Colon (tissue), 2 donors: ENCODE data around the gene CADM2.
"Not testable (repeated sequence)": the region's sequence is repeated elsewhere in the genome, so short reads cannot be mapped to it uniquely, and the experiment has no call there.

Source experiments
- FAIRE-seq: peaks from 2 replicates; lab custom pipeline; 2012; peaks lifted over from hg19 to GRCh38; lab: Jason Lieb, UNC
- donor health status: control.
- donor health status: control.

Gene CADM2

GRCh38 chr3:85481411-85482212 is 522.8 kb downstream of the CADM2 start:
- FAIRE-seq = no peak

GRCh38 chr3:85482213-85482490 is 523.4 kb downstream of the CADM2 start:
- FAIRE-seq = no peak

- FAIRE-seq = no peak
These were observed 525.2 kb downstream of the CADM2 start for GRCh38 chr3:85483986-85484385.

- FAIRE-seq = no peak
These were observed 528.6 kb downstream of the CADM2 start for GRCh38 chr3:85487375-85487774.

GRCh38 chr3:85495602-85496001 is 536.8 kb downstream of the CADM2 start:
- FAIRE-seq = no peak

DNA sequence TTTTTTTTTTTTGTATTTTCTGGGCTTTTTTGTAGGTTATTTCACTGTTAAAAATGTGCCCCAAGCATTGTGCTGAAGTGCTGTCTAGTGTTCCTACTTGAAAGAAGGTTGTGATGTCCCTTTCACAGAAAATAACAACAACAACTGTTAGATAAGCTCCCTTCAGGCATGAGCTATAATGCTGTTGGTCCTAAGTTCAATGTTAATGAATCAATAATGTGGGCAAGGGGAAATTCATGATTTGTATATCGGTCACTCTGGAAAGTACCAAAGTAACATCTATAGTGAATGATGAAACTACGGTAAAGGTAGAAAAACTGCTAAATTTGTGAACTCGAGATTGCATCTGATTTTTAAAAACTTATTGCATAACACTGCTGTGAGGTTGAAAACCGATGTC is 539.4 kb downstream of the CADM2 start:
- FAIRE-seq = no peak

DNA sequence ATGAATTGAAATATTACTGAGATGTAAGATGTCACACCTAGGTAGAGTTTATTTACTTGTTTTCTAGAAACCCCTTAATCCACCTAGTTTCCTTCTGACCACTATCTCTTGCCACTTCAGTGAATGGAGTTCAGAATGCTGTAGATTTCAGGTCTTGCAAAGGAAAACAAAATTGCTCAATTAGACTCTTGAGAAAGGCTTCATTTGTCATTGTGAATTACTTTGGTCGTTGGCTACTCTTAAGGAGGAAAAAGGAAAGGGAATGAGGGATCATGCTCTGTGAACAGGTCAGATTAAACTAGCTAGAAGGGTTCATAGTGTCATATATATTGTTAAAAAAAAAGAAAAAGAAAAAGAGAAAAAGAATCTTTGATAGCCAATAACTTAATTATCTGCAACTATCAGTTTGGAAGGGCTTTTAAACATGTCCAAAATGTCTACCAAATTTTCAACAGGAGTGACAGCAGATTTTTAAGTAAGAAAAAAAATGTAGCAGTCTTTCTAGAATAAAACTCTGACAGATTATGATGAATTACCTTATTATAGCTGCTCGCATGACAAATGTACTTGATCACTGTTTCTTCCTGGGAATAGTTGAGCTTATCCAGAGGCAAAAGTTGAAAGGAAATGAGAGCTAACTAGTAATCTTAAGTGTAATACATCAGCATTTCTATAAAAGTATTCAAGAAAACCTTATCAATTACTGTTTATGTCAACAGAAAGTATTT is 543.5 kb downstream of the CADM2 start:
- FAIRE-seq = no peak

GRCh38 chr3:85504129-85504784 is 545.5 kb downstream of the CADM2 start:
- not testable (repeated sequence) for FAIRE-seq

DNA sequence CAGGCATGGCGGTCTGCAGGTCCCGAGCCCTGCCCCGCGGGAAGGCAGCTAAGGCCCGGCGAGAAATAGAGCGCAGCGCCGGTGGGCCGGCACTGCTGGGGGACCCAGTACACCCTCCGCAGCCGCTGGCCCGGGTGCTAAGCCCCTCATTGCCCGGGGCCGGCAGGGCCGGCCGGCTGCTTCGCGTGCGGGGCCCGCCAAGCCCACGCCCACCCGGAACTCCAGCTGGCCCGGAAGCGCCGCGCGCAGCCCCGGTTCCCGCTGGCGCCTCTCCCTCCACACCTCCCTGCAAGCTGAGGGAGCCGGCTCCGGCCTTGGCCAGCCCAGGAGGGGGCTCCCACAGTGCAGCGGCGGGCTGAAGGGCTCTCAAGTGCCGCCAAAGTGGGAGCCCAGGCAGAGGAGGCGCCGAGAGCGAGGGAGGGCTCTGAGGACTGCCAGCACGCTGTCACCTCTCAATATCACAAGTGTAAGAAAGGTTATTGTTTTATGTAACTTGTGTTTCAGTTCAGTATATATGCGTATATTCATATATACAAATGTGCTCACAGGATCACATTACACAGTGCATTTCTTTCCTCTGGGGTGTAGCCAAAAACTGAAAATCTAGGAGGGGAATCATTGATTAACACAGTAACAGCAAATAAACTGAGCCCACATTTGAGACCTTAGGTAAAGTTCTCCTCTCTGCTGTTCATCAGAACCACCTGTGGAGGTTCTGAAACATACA is 546.2 kb downstream of the CADM2 start:
- FAIRE-seq = not testable (repeated sequence)

DNA sequence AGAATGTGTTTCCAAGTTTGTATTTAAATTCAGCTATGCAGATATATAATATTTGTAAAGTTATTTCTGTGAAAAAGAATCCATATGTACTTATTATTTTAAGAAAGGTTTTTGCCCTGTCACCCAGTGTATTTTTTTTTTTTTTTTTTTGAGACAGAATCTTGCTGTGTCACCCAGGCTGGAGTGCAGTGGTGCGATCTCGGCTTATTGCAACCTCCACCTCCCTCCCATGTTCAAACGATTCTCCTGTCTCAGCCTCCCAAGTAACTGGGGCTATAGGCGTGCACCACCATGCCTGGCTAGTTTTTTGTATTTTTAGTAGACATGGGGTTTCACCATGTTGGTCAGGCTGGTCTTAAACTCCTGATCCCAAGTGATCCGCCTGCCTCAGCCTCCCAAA is 548.3 kb downstream of the CADM2 start:
- not testable (repeated sequence) for FAIRE-seq

GRCh38 chr3:85508659-85509058 is 549.9 kb downstream of the CADM2 start:
- FAIRE-seq = no peak

GRCh38 chr3:85516146-85516545 is 557.4 kb downstream of the CADM2 start:
- no peak for FAIRE-seq

DNA sequence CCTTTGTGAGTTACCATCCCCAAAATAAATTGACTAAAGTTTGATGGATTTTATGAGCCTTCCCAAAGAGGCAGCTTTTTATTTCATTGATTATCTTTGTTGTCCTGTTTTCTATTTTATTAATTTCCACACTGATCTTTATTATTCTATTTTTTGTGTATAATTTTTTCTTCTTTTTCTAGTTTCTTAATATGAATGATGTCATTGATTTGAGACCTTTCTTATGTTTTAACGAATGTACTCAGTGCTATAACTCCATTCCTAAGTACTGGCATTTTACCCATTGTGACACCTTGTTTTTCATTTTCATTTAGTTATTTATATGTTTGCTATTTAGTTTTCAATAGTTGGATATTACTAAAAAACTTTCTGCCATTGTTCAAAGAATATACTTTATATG is 565.3 kb downstream of the CADM2 start:
- FAIRE-seq = peak; percentile 53

- FAIRE-seq = no peak
These were observed 566.5 kb downstream of the CADM2 start for GRCh38 chr3:85525264-85525663.

GRCh38 chr3:85533586-85533985 is 574.8 kb downstream of the CADM2 start:
- no peak for FAIRE-seq

DNA sequence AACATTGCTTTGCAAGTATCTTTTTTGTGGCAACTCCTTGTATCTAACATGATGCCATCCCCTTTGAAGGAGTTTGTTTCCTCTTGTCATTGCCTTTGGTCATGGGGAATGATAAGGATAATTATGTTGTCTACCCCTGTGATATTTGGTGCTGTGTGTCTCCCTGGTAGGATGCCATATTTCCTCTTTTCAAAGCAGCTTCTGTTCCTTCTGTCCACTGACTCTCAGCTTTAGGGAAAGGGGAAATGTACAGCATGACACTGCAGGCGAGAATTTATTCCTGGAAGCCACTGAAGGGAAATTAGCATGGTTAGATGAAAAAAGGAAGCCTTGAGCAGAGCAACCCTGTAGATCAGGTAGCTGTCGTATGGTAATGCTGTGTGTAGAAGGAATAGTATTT is 576.7 kb downstream of the CADM2 start:
- FAIRE-seq = no peak

DNA sequence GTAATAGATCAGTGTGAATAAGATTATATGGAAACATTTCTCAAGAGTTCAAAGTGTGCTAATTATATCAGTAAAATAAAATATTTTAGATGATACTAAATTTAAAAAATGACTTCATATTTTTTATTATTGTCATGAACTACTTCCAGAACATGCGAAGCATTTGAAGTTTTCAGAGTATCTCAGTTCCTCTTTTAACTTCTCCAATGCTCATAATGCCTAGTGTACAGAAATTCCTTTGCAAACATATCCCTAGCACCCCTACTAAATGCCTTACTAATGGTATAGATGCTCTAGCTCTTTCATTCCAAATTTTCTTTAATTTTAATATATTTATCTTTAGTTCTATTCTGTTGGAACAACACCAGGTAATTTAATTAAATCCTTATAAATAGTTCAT is 580.4 kb downstream of the CADM2 start:
- no peak for FAIRE-seq

GRCh38 chr3:85554153-85554552 is 595.4 kb downstream of the CADM2 start:
- no peak for FAIRE-seq

DNA sequence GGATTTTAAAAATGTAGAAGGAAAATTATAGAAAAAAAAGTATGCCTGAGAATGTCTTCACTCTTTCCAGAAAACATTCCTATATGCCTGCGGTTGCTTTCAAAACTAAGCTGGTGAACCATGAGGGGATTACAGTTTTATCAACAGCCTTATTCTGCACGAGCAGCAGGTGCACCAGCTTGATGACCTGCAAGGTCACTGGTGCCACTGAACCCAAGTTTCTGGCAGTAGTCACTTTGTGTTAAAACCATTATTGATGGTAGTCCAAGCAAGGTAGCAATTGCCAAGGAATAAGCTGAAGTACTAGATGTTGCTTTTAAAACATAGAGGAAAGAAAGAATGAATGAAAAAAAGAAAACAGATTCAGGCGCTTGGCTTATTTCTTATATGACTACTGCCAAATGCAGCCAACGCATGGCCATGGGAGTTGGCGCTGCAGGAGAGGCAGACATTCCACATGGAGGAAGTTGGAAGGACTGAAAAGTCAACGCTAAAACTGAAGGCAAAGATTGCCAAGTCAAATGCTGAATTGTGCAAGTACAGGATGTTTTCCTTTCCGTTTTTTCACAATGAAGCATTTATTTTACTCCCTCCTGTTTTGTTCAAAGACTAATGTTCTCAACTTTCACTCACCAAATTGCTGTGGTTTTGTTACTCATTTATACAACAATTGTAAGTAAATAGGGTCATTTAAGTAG is 601.4 kb downstream of the CADM2 start:
- no peak for FAIRE-seq

GRCh38 chr3:85567071-85567676 is 608.4 kb downstream of the CADM2 start:
- FAIRE-seq = no peak

DNA sequence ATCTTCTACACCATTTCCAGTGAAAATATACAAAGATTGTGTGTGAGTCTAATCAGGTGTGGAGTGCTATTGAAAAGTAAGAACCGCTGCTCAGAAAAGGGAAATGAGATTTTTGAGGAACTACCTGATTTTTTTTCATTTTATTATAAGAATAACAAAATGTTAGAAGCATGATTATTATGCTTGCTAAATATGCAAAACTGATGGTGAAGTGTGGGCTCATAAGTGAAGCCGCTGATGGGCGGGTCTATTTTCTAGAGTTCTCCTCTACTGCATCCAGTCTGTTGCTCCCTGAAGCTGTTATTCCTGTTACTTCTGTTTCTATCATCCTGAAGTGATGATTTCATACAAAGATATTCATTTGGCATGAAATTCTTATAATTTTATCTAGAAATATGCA is 612.0 kb downstream of the CADM2 start:
- FAIRE-seq = no peak

GRCh38 chr3:85571835-85572234 is 613.0 kb downstream of the CADM2 start:
- no peak for FAIRE-seq
